Measurements from ENCODE around the gene PPFIBP1. TPM values are rescaled to one million over a fixed set of nuclear protein-coding genes. Genes with fewer than 3 reads are reported as not detected.

Gene PPFIBP1
- total and polyA plus RNA-seq, 10 donors: 3.7 to 182 (median 92.4) TPM

DNA sequence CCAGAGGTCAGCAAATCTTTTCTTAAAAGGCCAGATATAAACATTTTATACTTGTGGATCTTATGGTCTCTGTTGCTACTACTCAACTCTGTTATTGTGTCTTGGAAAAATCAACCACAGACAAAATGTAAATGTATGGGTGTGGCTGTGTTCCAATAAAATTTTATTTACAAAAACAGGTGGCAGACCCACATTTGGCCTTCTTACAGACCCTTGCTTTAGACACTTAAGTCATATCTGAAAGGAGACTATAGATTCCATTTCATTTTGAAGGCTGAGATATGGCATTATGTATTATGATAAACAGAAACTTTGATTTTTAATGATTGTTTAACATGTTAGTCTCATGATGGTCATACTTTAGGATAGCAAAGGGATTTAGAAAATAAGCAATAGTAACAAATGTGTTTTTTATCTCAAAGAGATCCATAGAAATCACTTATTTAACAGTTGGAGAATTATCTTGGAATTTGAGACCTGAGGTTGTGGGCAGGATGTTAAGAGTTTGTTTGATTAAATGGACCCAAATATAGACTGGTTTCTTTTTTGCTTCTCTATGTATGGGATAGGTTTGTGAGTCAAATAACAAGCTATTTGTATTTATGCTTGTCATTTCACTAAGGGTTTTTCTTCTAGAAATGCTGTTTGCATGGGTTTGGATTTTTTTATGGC, 51.2 kb downstream of the PPFIBP1 start:
- no peak for DNase-seq
- Histone ChIP-seq H3K4me3 (no peak overlapping the region), H3K4me1 (peaks cover 0 to 40% (median 17%) of the 10 kb centered on the region in 6 donors), H3K27me3 (replicated peaks in 1 of 7) (no peaks in the 10 kb centered on the region), H3K9me3 (no peaks in the 10 kb centered on the region), H3K27ac (peak overlapping the region in 6 of 8 donors; percentile 1 to 49 (median 12)), H3K36me3 (no peaks in the 10 kb centered on the region)
- TF ChIP-seq POLR2AphosphoS5 (IDR thresholded peaks at IDR 0.05) (no peak), POLR2A (IDR thresholded peaks at IDR 0.05) (no peak)
- TF ChIP-seq, protein P1, sequence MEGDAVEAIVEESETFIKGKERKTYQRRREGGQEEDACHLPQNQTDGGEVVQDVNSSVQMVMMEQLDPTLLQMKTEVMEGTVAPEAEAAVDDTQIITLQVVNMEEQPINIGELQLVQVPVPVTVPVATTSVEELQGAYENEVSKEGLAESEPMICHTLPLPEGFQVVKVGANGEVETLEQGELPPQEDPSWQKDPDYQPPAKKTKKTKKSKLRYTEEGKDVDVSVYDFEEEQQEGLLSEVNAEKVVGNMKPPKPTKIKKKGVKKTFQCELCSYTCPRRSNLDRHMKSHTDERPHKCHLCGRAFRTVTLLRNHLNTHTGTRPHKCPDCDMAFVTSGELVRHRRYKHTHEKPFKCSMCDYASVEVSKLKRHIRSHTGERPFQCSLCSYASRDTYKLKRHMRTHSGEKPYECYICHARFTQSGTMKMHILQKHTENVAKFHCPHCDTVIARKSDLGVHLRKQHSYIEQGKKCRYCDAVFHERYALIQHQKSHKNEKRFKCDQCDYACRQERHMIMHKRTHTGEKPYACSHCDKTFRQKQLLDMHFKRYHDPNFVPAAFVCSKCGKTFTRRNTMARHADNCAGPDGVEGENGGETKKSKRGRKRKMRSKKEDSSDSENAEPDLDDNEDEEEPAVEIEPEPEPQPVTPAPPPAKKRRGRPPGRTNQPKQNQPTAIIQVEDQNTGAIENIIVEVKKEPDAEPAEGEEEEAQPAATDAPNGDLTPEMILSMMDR (IDR thresholded peaks at IDR 0.05 in 8 of 11, conservative IDR thresholded peaks at IDR 0.05 in 3 of 11): no peak
- intact Hi-C loops (cut with DNase I; ENCODE audit: low total_unique reads): no loop called here

- peaks cover 0 to 40% (median 17%) of the 10 kb centered on the region in 6 donors for H3K4me1 ChIP-seq
- H3K27ac ChIP-seq: peak overlapping the region in 4 of 8 donors; percentile 1 to 49 (median 4)
- no peak for TF ChIP-seq POLR2AphosphoS5 (IDR thresholded peaks at IDR 0.05)
- H3K36me3 ChIP-seq: no peaks in the 10 kb centered on the region
- WGBS, 5 donors: 36 to 46% (median 44%) methylated on average over 2 of the region's 2 CpGs
- no peak overlapping the region for H3K4me3 ChIP-seq
- no peak for DNase-seq
- intact Hi-C loops (cut with DNase I; ENCODE audit: low total_unique reads): no loop called here
- no peaks in the 10 kb centered on the region for H3K9me3 ChIP-seq
- H3K27me3 ChIP-seq (replicated peaks in 1 of 7): no peaks in the 10 kb centered on the region
Observed at GRCh38 chr12:27575762-27576118, 51.7 kb downstream of the PPFIBP1 start.

- 75 to 85% (median 79%) methylated on average over 3 of the region's 3 CpGs for WGBS, 5 donors
- H3K36me3 ChIP-seq: no peaks in the 10 kb centered on the region
- TF ChIP-seq POLR2A (IDR thresholded peaks at IDR 0.05): no peak
- H3K4me1 ChIP-seq: peaks cover 0 to 40% (median 18%) of the 10 kb centered on the region in 6 donors
- no peak for DNase-seq
- intact Hi-C loops (cut with DNase I; ENCODE audit: low total_unique reads): no loop called here
- peak overlapping the region in 4 of 8 donors; percentile 33 to 80 (median 52) for H3K27ac ChIP-seq
- no peaks in the 10 kb centered on the region for H3K27me3 ChIP-seq (replicated peaks in 1 of 7)
- H3K4me3 ChIP-seq: no peak overlapping the region
- no peaks in the 10 kb centered on the region for H3K9me3 ChIP-seq
Observed at GRCh38 chr12:27576667-27577347, 52.8 kb downstream of the PPFIBP1 start.

- 47 to 72% (median 61%) methylated on average over 4 of the region's 4 CpGs for WGBS, 5 donors
- Histone ChIP-seq H3K27ac (peak overlapping the region in 7 of 8 donors; percentile 26 to 80 (median 29)), H3K4me1 (peaks cover 0 to 41% (median 21%) of the 10 kb centered on the region in 6 donors), H3K27me3 (replicated peaks in 1 of 7) (no peaks in the 10 kb centered on the region), H3K9me3 (no peaks in the 10 kb centered on the region), H3K4me3 (no peak overlapping the region), H3K36me3 (no peaks in the 10 kb centered on the region)
- intact Hi-C loops (cut with DNase I; ENCODE audit: low total_unique reads): no loop called here
- DNase-seq: no peak
- TF ChIP-seq POLR2A (IDR thresholded peaks at IDR 0.05) (no peak), POLR2AphosphoS5 (IDR thresholded peaks at IDR 0.05) (no peak)
- TF ChIP-seq, protein P1 (IDR thresholded peaks at IDR 0.05 in 8 of 11, conservative IDR thresholded peaks at IDR 0.05 in 3 of 11): no peak
Observed at GRCh38 chr12:27577688-27578087, 53.7 kb downstream of the PPFIBP1 start.

- 56 to 73% (median 67%) methylated on average over 7 of the region's 7 CpGs for WGBS, 5 donors
- H3K36me3 ChIP-seq: no peaks in the 10 kb centered on the region
- no peak for TF ChIP-seq POLR2A (IDR thresholded peaks at IDR 0.05)
- TF ChIP-seq, protein P1 (IDR thresholded peaks at IDR 0.05 in 8 of 11, conservative IDR thresholded peaks at IDR 0.05 in 3 of 11): no peak
- peak in 1 of 3 donors; percentile 49 for TF ChIP-seq POLR2AphosphoS5 (IDR thresholded peaks at IDR 0.05)
- no peaks in the 10 kb centered on the region for H3K27me3 ChIP-seq (replicated peaks in 1 of 7)
- no peaks in the 10 kb centered on the region for H3K9me3 ChIP-seq
- no peak for DNase-seq
- H3K4me3 ChIP-seq: peak overlapping the region in 1 of 8 donors; percentile 15
- H3K4me1 ChIP-seq: peaks cover 7 to 52% (median 24%) of the 10 kb centered on the region in 6 donors
- peak overlapping the region in 7 of 8 donors; percentile 32 to 80 (median 54) for H3K27ac ChIP-seq
- intact Hi-C loops (cut with DNase I; ENCODE audit: low total_unique reads): no loop called here
Observed at GRCh38 chr12:27578689-27579372, 54.8 kb downstream of the PPFIBP1 start.
